ENCODE measurements around the gene CA9.

The CA9 gene

DNA sequence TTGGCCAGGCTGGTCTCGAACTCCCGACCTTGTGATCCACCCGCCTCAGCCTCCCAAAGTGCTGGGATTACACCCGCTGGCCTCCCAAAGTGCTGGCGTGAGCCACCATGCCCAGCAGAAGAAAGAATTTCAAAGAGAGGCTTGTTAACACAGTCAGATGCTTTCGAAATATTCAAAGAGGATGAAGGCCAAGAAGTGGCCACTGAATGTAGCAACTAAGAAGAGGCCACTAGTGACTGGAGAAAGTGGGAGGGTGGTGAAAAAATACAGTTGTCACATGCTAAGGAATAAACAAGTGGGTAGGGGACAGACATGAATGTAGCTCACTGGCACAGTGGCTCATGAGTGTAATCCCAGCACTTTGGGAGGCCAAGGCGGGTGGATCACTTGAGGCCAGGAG lies 29.0 kb downstream of the CA9 start:
- no peak for DNase-seq (ENCODE audit: low read depth, low spot score)
- TF ChIP-seq, protein P1, sequence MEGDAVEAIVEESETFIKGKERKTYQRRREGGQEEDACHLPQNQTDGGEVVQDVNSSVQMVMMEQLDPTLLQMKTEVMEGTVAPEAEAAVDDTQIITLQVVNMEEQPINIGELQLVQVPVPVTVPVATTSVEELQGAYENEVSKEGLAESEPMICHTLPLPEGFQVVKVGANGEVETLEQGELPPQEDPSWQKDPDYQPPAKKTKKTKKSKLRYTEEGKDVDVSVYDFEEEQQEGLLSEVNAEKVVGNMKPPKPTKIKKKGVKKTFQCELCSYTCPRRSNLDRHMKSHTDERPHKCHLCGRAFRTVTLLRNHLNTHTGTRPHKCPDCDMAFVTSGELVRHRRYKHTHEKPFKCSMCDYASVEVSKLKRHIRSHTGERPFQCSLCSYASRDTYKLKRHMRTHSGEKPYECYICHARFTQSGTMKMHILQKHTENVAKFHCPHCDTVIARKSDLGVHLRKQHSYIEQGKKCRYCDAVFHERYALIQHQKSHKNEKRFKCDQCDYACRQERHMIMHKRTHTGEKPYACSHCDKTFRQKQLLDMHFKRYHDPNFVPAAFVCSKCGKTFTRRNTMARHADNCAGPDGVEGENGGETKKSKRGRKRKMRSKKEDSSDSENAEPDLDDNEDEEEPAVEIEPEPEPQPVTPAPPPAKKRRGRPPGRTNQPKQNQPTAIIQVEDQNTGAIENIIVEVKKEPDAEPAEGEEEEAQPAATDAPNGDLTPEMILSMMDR (IDR thresholded peaks at IDR 0.05; ENCODE audit: low read depth, low read length) = no peak
- no peak overlapping the region for H3K4me3 ChIP-seq (ENCODE audit: low read depth, low read length)
- in situ Hi-C loops (cut with HindIII; ENCODE audit: low sequenced_read_pairs) = no loop called here

- DNase-seq (ENCODE audit: low read depth, low spot score) = no peak
- in situ Hi-C loops (cut with HindIII; ENCODE audit: low sequenced_read_pairs) = no loop called here
- no peak overlapping the region for H3K4me3 ChIP-seq (ENCODE audit: low read depth, low read length)
- TF ChIP-seq, protein P1 (IDR thresholded peaks at IDR 0.05; ENCODE audit: low read depth, low read length) = no peak
Observed at GRCh38 chr9:35703906-35704672, 30.4 kb downstream of the CA9 start.

- in situ Hi-C loops (cut with HindIII; ENCODE audit: low sequenced_read_pairs) = no loop called here
- DNase-seq (ENCODE audit: low read depth, low spot score) = no peak
- TF ChIP-seq, protein P1 (IDR thresholded peaks at IDR 0.05; ENCODE audit: low read depth, low read length) = no peak
- no peak overlapping the region for H3K4me3 ChIP-seq (ENCODE audit: low read depth, low read length)
Observed at GRCh38 chr9:35705372-35705771, 31.6 kb downstream of the CA9 start.

DNA sequence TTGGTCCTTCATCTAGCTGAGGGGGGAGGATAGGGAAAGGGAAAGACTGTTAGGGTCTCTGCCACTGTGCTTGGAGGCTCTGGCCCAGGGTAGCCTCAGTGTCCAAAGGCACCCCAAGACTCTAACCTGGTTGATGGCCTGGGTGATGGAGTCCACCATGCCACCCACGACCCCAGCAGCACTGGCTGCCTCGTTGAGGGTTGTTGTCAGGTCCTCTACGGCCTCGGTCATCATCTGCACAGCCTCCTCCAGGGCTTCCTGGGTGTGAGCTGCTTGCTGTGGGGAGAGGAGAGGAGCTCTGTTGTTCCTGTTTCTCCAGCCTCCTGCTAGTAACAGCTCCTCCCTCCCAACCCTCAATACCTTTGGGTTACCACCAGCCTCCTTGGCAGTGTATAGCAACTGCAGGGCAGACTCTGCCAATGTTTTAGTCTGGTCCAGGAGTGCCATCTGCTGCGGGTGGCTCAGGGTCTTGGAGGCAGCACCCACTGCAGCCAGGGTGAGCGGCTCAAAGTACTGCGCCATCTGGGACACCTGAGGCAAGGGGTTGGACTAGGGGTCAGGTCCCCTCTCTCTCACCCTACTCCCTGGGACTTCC lies 32.2 kb downstream of the CA9 start:
- in situ Hi-C loops (cut with HindIII; ENCODE audit: low sequenced_read_pairs) = no loop called here
- no peak for DNase-seq (ENCODE audit: low read depth, low spot score)
- TF ChIP-seq, protein P1 (IDR thresholded peaks at IDR 0.05; ENCODE audit: low read depth, low read length) = no peak
- H3K4me3 ChIP-seq (ENCODE audit: low read depth, low read length) = no peak overlapping the region

- DNase-seq (ENCODE audit: low read depth, low spot score) = no peak
- TF ChIP-seq, protein P1 (IDR thresholded peaks at IDR 0.05; ENCODE audit: low read depth, low read length) = no peak
- H3K4me3 ChIP-seq (ENCODE audit: low read depth, low read length) = no peak overlapping the region
- in situ Hi-C loops (cut with HindIII; ENCODE audit: low sequenced_read_pairs) = no loop called here
Observed at GRCh38 chr9:35706951-35707350, 33.2 kb downstream of the CA9 start.

GRCh38 chr9:35708146-35708545 lies 34.4 kb downstream of the CA9 start:
- TF ChIP-seq, protein P1 (IDR thresholded peaks at IDR 0.05; ENCODE audit: low read depth, low read length) = no peak
- no peak overlapping the region for H3K4me3 ChIP-seq (ENCODE audit: low read depth, low read length)
- in situ Hi-C loops (cut with HindIII; ENCODE audit: low sequenced_read_pairs) = no loop called here
- no peak for DNase-seq (ENCODE audit: low read depth, low spot score)

Data from astrocyte of the spinal cord (primary cell).